ENCODE measurements around the gene SDK1. TPM values are rescaled to one million over a fixed set of nuclear protein-coding genes. Genes with fewer than 3 reads are reported as not detected.

Gene SDK1
- total RNA-seq, 4 donors from 2014 or later = under 0.01 to 16.2 (median 7.2) TPM

DNA sequence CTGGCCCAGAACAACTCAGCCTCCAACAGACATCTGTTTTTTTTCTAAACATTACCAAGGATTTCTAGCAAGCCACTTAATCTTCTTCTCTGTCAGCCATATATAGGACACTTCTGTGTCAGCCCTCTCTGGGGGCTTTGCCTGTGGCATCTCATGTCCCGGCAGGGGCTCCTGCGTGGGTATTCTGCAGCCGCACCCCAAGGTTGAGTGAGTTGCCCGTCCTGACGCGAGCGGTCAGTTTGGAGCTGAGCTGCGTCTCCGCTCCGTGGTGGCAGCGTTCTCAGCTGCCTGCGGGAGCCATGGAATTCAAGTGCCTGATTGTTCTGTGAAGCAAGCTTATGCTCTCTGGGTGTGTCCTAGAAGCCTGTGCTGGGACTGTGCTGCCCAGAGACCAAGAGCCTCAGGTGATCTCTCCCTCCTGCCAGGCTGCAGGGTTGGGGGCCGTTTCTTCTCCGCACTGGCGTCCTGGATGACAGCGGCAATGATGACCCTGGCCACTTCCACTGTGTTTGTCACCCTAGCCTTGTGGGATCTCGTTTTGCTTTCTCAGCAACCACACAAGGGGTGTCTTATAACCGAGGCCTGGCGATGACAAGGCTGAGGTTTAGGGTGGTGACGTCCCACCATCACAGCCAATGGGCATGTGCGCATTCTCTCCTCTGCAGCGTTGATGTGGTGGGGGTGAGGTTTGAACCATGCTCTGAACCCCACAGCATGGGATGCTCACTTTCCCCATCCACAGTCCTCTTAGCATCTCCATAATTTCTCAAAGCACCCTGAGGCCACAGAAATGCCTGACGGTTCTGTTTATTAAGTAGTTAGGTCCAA, 768.4 kb downstream of the SDK1 start:
- intact Hi-C loops (cut with DNase I; ENCODE audit: low total_unique reads) = no loop called here
- H3K4me1 ChIP-seq = no peaks in the 10 kb centered on the region
- no peak for DNase-seq
- no peaks in the 10 kb centered on the region for H3K27me3 ChIP-seq
- H3K36me3 ChIP-seq = no peaks in the 10 kb centered on the region
- no peak overlapping the region for H3K4me3 ChIP-seq
- TF ChIP-seq CTCF (IDR thresholded peaks at IDR 0.05) (no peak), POLR2A (IDR thresholded peaks at IDR 0.05) (no peak)
- no peak overlapping the region for H3K27ac ChIP-seq
- no peaks in the 10 kb centered on the region for H3K9me3 ChIP-seq

- Histone ChIP-seq H3K27ac (no peak overlapping the region), H3K36me3 (no peaks in the 10 kb centered on the region), H3K4me3 (no peak overlapping the region), H3K27me3 (no peaks in the 10 kb centered on the region), H3K4me1 (no peaks in the 10 kb centered on the region), H3K9me3 (no peaks in the 10 kb centered on the region)
- intact Hi-C loops (cut with DNase I; ENCODE audit: low total_unique reads) = no loop called here
- TF ChIP-seq CTCF (IDR thresholded peaks at IDR 0.05) (no peak), POLR2A (IDR thresholded peaks at IDR 0.05) (no peak)
- DNase-seq = no peak
Measured at GRCh38 chr7:4070214-4070613, 769.2 kb downstream of the SDK1 start.

DNA sequence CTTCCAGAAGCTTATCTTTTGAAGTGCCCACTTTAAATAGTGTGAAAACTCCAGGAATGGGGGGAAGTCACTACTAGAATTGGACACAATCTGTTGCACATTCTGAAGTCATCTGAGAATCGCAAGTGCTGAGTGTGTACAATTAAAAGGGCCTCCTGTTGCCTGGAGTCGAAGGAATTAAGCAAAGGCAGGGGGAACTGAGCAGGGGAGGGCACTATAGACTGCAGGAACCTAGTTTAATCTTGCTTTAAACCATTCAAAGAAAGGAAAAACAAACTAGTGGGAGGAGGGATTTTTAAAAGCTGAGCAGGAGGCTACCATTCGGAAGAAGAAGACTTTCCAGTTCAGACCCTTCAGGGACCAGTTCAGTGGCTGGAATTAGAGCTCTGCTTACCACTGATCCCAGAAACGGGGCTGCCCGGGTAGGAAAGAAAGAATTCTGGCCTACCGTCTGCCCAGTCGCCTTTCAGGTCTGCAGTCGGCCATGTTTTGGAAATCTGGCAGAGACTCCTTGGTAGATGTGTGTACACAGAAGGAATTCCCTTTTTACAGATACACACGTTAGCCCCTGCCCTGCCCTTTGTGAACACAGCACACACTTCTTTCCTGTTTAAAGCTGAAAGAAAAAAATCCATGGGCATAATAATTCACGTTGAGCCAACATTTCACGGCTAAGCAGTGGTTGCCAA, 770.5 kb downstream of the SDK1 start:
- H3K4me1 ChIP-seq = no peaks in the 10 kb centered on the region
- H3K36me3 ChIP-seq = no peaks in the 10 kb centered on the region
- intact Hi-C loops (cut with DNase I; ENCODE audit: low total_unique reads) = no loop called here
- no peak overlapping the region for H3K4me3 ChIP-seq
- no peaks in the 10 kb centered on the region for H3K27me3 ChIP-seq
- no peak overlapping the region for H3K27ac ChIP-seq
- no peak for DNase-seq
- no peaks in the 10 kb centered on the region for H3K9me3 ChIP-seq
- TF ChIP-seq CTCF (IDR thresholded peaks at IDR 0.05) = no peak
- TF ChIP-seq POLR2A (IDR thresholded peaks at IDR 0.05) = no peak

GRCh38 chr7:4072161-4072925, 771.3 kb downstream of the SDK1 start:
- intact Hi-C loops (cut with DNase I; ENCODE audit: low total_unique reads) = no loop called here
- DNase-seq = no peak
- H3K4me1 ChIP-seq = no peaks in the 10 kb centered on the region
- no peaks in the 10 kb centered on the region for H3K9me3 ChIP-seq
- no peaks in the 10 kb centered on the region for H3K36me3 ChIP-seq
- TF ChIP-seq CTCF (IDR thresholded peaks at IDR 0.05) (no peak), POLR2A (IDR thresholded peaks at IDR 0.05) (no peak)
- H3K27me3 ChIP-seq = no peaks in the 10 kb centered on the region
- H3K27ac ChIP-seq = no peak overlapping the region
- no peak overlapping the region for H3K4me3 ChIP-seq

Data from uterus (tissue), 4 donors.